HepG2 (cell line): ENCODE results near the gene ABL2. TPM values are rescaled to one million over a fixed set of nuclear protein-coding genes. Genes with fewer than 3 reads are reported as not detected.

Source experiments
- ARID2 ChIP-seq: sonication (generic); formaldehyde crosslinking; IDR thresholded peaks from 2 replicates; pipeline ENCODE4 v1.8.1; 2022; ENCODE audit warnings: mild to moderate bottlenecking, missing genetic modification reagents, borderline replicate concordance
- DNMT1 ChIP-seq: sonication (generic); formaldehyde crosslinking; IDR thresholded peaks from 2 replicates; pipeline ENCODE4 v1.5.1; 2020; ENCODE audit warnings: mild to moderate bottlenecking, missing genetic modification reagents
- FOXC1 ChIP-seq: sonication (generic); formaldehyde crosslinking; IDR thresholded peaks from 2 replicates; pipeline ENCODE4 v1.8.0; 2022; ENCODE audit warnings: mild to moderate bottlenecking, missing genetic modification reagents, borderline replicate concordance
- HNRNPH1 ChIP-seq: fragments of 200-400 bp; formaldehyde crosslinking; optimal IDR thresholded peaks from 2 replicates; pipeline ENCODE3; 2017; ENCODE audit warnings: mild to moderate bottlenecking, low read depth, low read length
- HNRNPLL ChIP-seq: fragments of 200-400 bp; formaldehyde crosslinking; IDR thresholded peaks from 2 replicates; pipeline ENCODE4 v1.6.1; 2017; ENCODE audit warnings: mild to moderate bottlenecking, low read depth, low read length; ENCODE audit not compliant: poor library complexity, severe bottlenecking
- MBD4 ChIP-seq: IDR thresholded peaks from 2 replicates; pipeline ENCODE4 v1.6.1; 2012; ENCODE audit warnings: low read length, inconsistent platforms, borderline replicate concordance
- NCOA2 ChIP-seq: sonication (generic); formaldehyde crosslinking; IDR thresholded peaks from 2 replicates; pipeline ENCODE4 v1.8.0; 2022; ENCODE audit warnings: inconsistent platforms
- NONO ChIP-seq, 2 experiments: fragments of 450-650 bp in 1 of 2; sonication (generic) in 1 of 2; formaldehyde crosslinking in 1 of 2; IDR thresholded peaks in 1 of 2; conservative IDR thresholded peaks in 1 of 2; 2 replicates each; pipeline versions ENCODE4 v1.6.1 to v1.8.0; 2017 to 2022; ENCODE audit warnings: mild to moderate bottlenecking in 1 of 2, missing genetic modification reagents in 1 of 2, moderate library complexity in 1 of 2
- SP4 ChIP-seq: sonication (generic); formaldehyde crosslinking; IDR thresholded peaks from 2 replicates; pipeline ENCODE4 v1.8.1; 2023; ENCODE audit warnings: mild to moderate bottlenecking, missing genetic modification reagents
- SSRP1 ChIP-seq: IDR thresholded peaks from 2 replicates; pipeline ENCODE4 v1.6.1; 2016; ENCODE audit warnings: control low read depth
- TFAP4 ChIP-seq: sonication (generic); IDR thresholded peaks from 2 replicates; pipeline ENCODE4 v1.6.1; 2016; ENCODE audit warnings: low read depth, borderline replicate concordance
- ZFY ChIP-seq: sonication (generic); formaldehyde crosslinking; IDR thresholded peaks from 2 replicates; pipeline ENCODE4 v1.4.0; 2020; ENCODE audit warnings: missing genetic modification reagents
- ZNF17 ChIP-seq: sonication (generic); formaldehyde crosslinking; IDR thresholded peaks from 2 replicates; pipeline ENCODE4 v1.5.0; 2020; ENCODE audit warnings: mild to moderate bottlenecking, missing genetic modification reagents
- ZNF274 ChIP-seq: sonication (generic); formaldehyde crosslinking; IDR thresholded peaks from 2 replicates; pipeline ENCODE4 v1.5.1; 2020; ENCODE audit warnings: mild to moderate bottlenecking, missing genetic modification reagents
- ZNF292 ChIP-seq: sonication (generic); formaldehyde crosslinking; IDR thresholded peaks from 2 replicates; pipeline ENCODE4 v1.8.1; 2022; ENCODE audit warnings: mild to moderate bottlenecking, low read depth, missing genetic modification reagents, borderline replicate concordance
- ZNF644 ChIP-seq: IDR thresholded peaks from 2 replicates; pipeline ENCODE4 v1.6.1; 2016; ENCODE audit warnings: low read depth
- ZNF749 ChIP-seq: sonication (generic); formaldehyde crosslinking; IDR thresholded peaks from 2 replicates; pipeline ENCODE4 v1.8.0; 2022; ENCODE audit warnings: mild to moderate bottlenecking, missing genetic modification reagents, moderate library complexity, borderline replicate concordance
- ZSCAN22 ChIP-seq: sonication (generic); formaldehyde crosslinking; IDR thresholded peaks from 2 replicates; pipeline ENCODE4 v1.4.0; 2020; ENCODE audit warnings: mild to moderate bottlenecking, missing genetic modification reagents
- polyA plus RNA-seq, 8 experiments: library from polyadenylated mRNA; depleted of rRNA in 3 of 8; stranded (reverse) in 7 of 8; unstranded in 1 of 8; fragments of >200 nt; fragmentation: Illumina TruSeq in 4 of 8; extraction: Trizol in 4 of 8; gene quantifications; 2 replicates each; pipeline versions ENCODE4 v1.2.1 to v1.2.3, GENCODE V29; 2011 to 2016; ENCODE audit warnings: low read depth in 4 of 8, missing spikeins in 1 of 8, mixed read lengths in 1 of 8; ENCODE audit not compliant: insufficient read depth in 1 of 8
- total RNA-seq, 5 experiments: library from RNA; depleted of rRNA; stranded (reverse); fragments of >200 nt; fragmentation: Illumina TruSeq; extraction: Trizol; gene quantifications; 2 replicates each; pipeline ENCODE4 v1.2.3, GENCODE V29; 2016; ENCODE audit warnings: low read depth in 1 of 5
- TF ChIP-seq, protein P1 (sequence below): sonication (generic); formaldehyde crosslinking; IDR thresholded peaks from 2 replicates; pipeline ENCODE4 v1.8.0; 2022; ENCODE audit warnings: low read depth, missing genetic modification reagents

The ABL2 gene
- total and polyA plus RNA-seq, 2 of the 13 experiments (the other 11 are each of a cell fraction or from before 2014, with no cell fraction given) = 5.8 to 6.0 TPM

DNA sequence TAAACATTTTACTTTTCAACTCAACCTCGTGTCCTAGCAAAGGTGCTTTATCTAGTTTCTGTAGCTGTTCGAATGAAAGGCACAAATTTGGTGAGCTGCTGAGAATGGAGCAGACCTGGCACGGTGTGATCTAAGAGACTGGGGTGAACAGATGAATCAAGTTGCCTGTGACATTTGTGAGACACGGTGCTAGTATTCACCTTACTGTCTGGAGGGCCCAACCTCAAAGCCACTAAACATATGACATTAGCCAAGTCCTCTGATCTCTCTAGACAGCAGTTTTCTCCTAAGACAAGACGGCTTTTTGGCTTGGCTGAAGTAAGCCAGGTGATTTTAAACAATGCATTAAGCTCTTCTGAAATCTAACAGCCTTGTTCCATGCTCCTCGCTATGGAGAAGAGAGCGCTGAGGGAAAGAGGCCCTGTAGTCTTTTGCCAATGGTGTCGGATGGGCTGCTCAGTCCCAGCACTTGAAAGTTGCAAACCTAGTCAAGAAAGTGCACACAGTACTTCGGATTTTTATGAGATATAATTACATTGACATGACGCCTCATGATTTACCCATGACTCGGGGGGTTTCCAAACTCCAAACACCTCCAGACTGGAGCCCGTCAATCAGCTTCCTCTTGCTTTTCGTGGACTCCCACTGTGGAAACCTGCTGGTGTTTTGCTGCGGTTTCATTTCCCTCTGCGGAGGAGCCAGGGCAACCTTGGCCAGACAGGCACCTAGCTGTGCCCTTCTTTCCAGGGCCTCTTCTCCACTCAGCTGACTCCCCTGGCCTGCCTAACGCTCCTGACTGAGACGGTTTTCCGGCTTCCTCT is 148.4 kb downstream of the ABL2 start (continued):
- TF ChIP-seq ARID2 (CRISPR knock-in tag) (no peak), ZFY (CRISPR knock-in tag) (no peak), ZNF644 (CRISPR knock-in tag) (no peak), MBD4 (no peak), NCOA2 (CRISPR knock-in tag) (no peak), TFAP4 (peak; percentile 71; the same call in 1 of the 2 replicates), NONO (IDR thresholded peaks at IDR 0.05) (no peak), NONO (CRISPR knock-in tag; conservative IDR thresholded peaks at IDR 0.05) (no peak; the same call in 1 of the 2 replicates), HNRNPH1 (no peak), ZNF292 (CRISPR knock-in tag) (no peak), DNMT1 (CRISPR knock-in tag) (peak; percentile 44; the same call in 1 of the 2 replicates), FOXC1 (no peak), SSRP1 (CRISPR knock-in tag) (no peak), ZSCAN22 (CRISPR knock-in tag) (no peak), ZNF17 (no peak), ZNF749 (CRISPR knock-in tag) (no peak), ZNF274 (CRISPR knock-in tag) (no peak), HNRNPLL (no peak), SP4 (CRISPR knock-in tag) (no peak)
- TF ChIP-seq, protein P1, sequence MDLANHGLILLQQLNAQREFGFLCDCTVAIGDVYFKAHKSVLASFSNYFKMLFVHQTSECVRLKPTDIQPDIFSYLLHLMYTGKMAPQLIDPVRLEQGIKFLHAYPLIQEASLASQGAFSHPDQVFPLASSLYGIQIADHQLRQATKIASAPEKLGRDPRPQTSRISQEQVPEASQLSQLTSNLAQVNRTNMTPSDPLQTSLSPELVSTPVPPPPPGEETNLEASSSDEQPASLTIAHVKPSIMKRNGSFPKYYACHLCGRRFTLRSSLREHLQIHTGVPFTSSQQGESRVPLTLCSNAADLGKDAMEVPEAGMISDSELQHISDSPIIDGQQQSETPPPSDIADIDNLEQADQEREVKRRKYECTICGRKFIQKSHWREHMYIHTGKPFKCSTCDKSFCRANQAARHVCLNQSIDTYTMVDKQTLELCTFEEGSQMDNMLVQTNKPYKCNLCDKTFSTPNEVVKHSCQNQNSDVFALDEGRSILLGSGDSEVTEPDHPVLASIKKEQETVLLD (CRISPR knock-in tag) = 0 out of 2 replicates have a peak, but pooled peaks have one; percentile 34
